ENCODE measurements around the gene FES. TPM values are rescaled to one million over a fixed set of nuclear protein-coding genes. Genes with fewer than 3 reads are reported as not detected.
"Not testable (repeated sequence)": the region's sequence is repeated elsewhere in the genome, so short reads cannot be mapped to it uniquely, and the experiment has no call there.

Gene FES
- total RNA-seq, 1 donor = 23.1 TPM

DNA sequence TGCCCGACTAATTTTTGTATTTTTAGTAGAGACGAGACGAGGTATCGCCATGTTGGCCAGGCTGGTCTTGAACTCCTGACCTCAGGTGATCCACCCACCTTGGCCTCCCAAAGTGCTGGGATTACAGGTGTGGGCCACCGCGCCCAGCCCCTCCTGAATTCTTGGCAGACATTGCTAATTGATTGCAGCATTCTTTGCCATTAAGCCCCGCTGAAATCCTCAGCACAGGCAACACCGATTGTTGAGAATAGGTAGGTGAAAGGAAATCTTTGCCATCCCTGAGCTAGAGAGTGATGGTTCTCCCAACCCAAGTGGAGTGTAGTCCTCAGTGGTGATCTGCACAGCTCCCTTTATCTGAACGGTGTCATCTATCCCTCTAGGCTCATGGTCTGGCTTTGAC is 20.4 kb downstream of the FES start:
- H3K4me3 ChIP-seq (ENCODE audit: low read depth, low read length) = no peak overlapping the region
- TF ChIP-seq, protein P1, sequence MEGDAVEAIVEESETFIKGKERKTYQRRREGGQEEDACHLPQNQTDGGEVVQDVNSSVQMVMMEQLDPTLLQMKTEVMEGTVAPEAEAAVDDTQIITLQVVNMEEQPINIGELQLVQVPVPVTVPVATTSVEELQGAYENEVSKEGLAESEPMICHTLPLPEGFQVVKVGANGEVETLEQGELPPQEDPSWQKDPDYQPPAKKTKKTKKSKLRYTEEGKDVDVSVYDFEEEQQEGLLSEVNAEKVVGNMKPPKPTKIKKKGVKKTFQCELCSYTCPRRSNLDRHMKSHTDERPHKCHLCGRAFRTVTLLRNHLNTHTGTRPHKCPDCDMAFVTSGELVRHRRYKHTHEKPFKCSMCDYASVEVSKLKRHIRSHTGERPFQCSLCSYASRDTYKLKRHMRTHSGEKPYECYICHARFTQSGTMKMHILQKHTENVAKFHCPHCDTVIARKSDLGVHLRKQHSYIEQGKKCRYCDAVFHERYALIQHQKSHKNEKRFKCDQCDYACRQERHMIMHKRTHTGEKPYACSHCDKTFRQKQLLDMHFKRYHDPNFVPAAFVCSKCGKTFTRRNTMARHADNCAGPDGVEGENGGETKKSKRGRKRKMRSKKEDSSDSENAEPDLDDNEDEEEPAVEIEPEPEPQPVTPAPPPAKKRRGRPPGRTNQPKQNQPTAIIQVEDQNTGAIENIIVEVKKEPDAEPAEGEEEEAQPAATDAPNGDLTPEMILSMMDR (IDR thresholded peaks at IDR 0.05; ENCODE audit: insufficient read depth, low read length) = no peak
- DNase-seq (ENCODE audit: low read depth) = no peak

DNA sequence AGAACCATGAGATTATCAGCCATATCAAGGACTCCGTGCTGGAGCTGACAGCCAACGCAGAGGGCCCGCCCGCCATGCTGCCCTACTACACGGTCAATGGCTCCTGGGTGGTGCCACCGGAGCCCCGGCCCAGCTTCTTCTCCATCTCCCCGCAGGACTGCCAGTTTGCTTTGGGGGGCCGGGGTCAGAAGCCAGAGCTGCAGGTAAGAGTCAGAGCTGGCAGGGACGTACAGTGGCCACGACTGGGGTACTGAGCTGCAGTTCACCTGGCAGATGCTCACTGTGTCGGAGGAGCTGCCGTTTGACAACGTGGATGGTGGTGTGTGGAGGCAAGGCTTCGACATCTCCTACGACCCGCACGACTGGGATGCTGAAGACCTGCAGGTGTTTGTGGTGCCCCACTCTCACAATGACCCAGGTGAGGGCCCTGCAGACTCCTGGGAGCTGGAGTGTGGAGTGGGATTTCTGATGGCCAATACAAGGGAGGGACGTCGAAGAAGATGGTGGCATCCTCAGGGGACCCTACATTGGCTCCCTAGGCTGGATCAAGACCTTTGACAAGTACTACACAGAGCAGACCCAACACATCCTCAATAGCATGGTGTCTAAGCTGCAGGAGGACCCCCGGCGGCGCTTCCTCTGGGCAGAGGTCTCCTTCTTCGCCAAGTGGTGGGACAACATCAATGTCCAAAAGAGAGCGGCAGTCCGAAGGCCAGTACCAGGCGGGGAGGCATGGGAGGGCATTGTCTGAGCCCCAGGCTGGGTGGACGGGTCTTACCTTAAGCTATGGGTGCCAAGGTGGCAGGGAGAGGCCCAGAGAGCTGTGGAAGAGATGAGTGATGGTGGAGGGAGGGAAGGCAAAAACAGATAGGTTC is 21.2 kb downstream of the FES start:
- TF ChIP-seq, protein P1 (IDR thresholded peaks at IDR 0.05; ENCODE audit: insufficient read depth, low read length) = no peak
- DNase-seq (ENCODE audit: low read depth) = no peak
- H3K4me3 ChIP-seq (ENCODE audit: low read depth, low read length) = no peak overlapping the region

DNA sequence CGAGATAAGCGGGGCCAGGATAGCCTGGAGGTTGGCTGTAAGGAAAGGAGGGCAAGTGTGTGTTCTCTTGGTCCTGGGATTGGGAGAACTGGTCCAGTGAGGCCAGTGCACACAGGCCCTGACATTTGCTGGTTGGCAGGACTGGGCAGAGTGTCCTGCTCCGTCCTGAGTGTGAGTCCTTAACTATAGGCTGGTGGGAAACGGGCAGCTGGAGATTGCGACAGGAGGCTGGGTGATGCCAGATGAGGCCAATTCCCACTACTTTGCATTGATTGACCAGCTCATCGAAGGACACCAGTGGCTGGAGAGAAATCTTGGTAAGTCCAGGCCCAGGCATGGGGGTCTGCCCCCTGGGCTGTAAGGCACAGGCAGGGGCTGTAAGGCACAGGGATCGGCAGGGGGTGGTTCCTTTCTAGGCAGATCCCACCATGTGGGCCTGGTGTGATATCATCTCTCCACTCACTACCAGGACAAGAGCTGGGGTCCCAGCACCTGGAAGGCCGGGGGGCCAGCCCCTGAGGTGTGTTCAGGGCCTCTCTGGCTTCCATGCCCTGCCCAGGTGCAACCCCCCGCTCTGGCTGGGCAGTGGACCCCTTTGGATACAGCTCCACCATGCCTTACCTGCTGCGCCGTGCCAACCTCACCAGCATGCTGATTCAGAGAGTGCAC is 22.0 kb downstream of the FES start:
- H3K4me3 ChIP-seq (ENCODE audit: low read depth, low read length) = no peak overlapping the region
- TF ChIP-seq, protein P1 (IDR thresholded peaks at IDR 0.05; ENCODE audit: insufficient read depth, low read length) = no peak
- no peak for DNase-seq (ENCODE audit: low read depth)

DNA sequence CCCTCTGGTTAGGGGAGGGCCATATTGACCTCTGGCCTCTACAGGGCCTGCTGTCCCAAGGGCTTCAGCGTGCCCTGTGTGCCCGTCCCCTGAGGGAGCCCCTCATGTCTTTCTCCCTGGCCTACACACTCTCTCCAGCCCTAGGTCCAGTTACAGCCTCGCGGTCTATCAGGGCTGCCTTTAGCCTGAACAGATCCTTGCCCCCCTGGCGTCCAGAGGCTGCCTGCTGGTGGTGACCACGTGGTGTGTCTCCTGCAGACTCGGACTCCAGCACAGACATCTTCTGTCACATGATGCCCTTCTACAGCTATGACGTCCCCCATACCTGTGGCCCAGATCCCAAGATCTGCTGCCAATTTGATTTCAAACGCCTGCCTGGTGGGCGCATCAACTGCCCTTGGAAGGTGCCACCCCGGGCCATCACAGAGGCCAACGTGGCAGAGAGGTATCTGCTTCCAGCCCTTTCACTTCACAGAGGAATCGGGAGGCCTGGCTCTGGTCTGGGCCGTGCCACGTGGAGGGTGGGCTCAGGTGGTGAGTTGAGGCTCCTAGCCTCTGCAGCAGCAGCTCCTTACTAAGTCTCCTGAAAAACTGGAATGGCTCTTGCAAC is 22.9 kb downstream of the FES start:
- TF ChIP-seq, protein P1 (IDR thresholded peaks at IDR 0.05; ENCODE audit: insufficient read depth, low read length) = no peak
- no peak for DNase-seq (ENCODE audit: low read depth)
- no peak overlapping the region for H3K4me3 ChIP-seq (ENCODE audit: low read depth, low read length)

DNA sequence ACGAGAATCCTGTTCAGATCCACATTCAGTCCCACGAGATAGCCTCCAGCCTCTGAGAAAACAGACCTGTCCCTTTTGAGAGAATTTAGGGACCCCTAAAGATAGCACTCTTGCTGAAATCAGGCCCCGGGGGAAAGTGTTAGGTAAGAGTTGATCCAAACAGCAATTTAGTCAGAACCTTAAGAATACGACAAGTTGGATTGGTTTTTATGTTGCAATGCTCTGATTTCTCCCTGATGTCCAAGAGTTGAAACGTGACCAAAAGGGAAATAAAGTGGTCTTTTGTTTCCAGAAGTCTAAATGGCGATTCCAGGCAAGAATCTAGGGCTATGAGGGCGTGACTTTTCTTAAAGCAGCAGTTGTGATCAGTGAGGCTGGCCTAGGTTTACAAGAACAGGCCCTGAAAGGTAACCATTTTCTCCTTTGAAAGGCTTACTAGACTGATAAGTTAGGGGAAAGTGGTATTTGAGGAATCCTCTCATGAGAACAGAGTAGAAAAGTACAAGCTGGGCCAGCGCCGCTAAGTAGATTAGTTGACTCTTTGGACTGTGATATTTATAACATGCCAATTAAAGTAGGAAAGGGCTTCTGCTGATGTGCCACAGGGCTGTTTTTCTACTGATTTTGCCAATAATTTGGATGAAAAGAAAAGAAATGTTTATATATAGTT is 23.7 kb downstream of the FES start:
- TF ChIP-seq, protein P1 (IDR thresholded peaks at IDR 0.05; ENCODE audit: insufficient read depth, low read length) = no peak
- DNase-seq (ENCODE audit: low read depth) = no peak
- H3K4me3 ChIP-seq (ENCODE audit: low read depth, low read length) = no peak overlapping the region

DNA sequence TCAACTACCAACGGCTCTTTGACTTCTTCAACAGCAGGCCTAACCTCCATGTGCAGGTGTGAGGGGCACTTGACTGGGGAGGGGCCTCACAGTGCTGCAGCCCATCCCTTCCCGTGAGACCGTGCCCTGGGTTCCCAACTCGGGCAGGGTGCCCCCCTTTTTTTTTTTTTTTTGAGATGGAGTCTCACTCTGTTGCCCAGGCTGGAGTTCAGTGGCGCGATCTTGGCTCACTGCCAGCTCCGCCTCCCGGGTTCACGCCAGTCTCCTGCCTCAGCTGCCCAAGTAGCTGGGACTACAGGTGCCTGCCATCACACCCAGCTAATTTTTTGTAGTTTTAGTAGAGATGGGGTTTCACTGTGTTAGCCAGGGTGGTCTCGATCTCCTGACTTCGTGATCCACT is 25.1 kb downstream of the FES start:
- H3K4me3 ChIP-seq (ENCODE audit: low read depth, low read length); DNase-seq (ENCODE audit: low read depth): not testable (repeated sequence)

DNA sequence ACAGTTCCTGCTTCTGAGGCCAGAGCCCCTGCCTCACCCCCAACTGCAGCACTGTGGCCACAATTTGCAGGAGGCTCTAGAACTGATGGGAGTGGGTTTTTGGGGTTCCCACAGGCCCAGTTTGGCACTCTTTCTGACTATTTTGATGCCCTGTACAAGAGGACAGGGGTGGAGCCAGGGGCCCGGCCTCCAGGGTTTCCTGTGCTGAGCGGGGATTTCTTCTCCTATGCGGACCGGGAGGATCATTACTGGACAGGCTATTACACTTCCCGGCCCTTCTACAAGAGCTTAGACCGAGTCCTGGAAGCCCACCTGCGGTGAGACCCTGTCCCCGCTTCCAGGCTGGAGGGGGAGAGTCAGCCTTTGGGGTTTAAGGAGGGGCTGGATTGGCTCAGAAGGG is 25.7 kb downstream of the FES start:
- TF ChIP-seq, protein P1 (IDR thresholded peaks at IDR 0.05; ENCODE audit: insufficient read depth, low read length) = no peak
- DNase-seq (ENCODE audit: low read depth) = no peak

More for the DNA sequence above, 25.7 kb downstream of the FES start:
- no peak overlapping the region for H3K4me3 ChIP-seq (ENCODE audit: low read depth, low read length)

Data from fibroblast of the aortic adventitia (primary cell).